NCI-H2029 (cell line): ENCODE data around the gene CYB5R2.
"Not testable (repeated sequence)": the region's sequence is repeated elsewhere in the genome, so short reads cannot be mapped to it uniquely, and the experiment has no call there.

Source experiments
- DNase-seq: peaks from one replicate; lab custom pipeline; 2025; lab: John Stamatoyannopoulos, UW

CYB5R2 gene

DNA sequence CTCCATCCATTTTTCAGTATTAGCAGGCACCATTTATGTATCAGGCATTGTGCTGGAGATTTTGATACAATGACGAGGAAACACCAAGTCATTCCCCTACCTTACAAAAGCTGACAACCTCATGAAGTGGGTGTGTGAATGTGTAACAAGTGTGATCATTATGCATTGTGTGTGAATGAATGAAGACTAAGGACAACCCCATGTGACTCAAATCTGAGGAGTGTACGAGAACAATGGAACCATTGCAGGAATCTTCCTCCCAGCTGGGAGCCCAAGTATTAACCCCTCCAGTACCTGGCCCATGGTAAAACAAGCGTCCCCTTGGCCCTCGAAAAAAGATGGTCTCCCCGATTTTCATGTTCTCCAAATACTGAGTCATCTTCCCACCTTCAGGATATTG lies 4.4 kb downstream of the CYB5R2 start:
- no peak for DNase-seq

GRCh38 chr11:7668464-7668863 lies 4.8 kb downstream of the CYB5R2 start:
- no peak for DNase-seq

- no peak for DNase-seq
Measured at GRCh38 chr11:7667460-7667859, 5.8 kb downstream of the CYB5R2 start.

- DNase-seq, result no peak
Measured at GRCh38 chr11:7666292-7666866, 6.9 kb downstream of the CYB5R2 start.

DNA sequence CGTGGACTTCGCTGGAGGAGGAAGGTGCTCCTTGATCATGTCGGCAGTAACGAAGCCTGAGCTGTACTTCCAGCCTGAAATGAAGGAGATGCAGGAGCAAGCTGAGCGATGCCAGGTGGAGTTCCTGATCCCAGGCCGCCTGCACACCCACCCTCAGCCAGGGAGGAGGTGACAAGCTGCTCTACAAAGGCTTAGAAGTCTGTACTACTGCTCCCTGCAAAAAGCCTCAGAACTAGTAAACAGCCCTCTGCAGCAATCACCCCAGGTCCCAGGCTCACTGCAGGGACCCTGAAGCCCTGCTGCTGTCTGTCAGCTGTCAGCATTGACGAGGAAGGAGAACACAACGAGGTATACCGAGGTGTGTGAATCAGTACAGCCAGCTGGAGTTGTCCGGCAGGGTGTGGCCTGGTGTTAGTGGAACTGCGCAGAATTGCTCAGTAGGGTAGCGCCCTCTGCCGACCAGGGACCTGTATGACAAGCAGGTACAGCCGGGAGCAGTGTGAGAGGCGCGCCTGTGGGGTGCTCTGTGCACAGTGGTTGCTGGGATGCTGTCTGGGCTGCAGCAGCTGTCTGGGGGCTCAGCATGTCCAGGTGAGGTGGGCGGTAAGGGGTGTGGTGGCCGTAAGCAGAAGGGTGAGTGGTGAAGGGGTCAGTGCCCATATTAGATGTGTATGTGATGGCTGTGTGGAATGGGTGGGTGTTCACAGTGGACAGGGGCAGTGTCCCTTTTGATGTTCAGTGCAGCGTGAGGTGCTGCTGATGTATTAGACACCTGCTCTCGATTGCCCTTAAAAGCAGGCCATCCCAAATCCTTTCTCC lies 7.6 kb downstream of the CYB5R2 start:
- peak; percentile 58 for DNase-seq

- no peak for DNase-seq
Measured at GRCh38 chr11:7664867-7665266, 8.4 kb downstream of the CYB5R2 start.

- DNase-seq, result not testable (repeated sequence)
Measured at GRCh38 chr11:7663531-7663930, 9.8 kb downstream of the CYB5R2 start.

DNA sequence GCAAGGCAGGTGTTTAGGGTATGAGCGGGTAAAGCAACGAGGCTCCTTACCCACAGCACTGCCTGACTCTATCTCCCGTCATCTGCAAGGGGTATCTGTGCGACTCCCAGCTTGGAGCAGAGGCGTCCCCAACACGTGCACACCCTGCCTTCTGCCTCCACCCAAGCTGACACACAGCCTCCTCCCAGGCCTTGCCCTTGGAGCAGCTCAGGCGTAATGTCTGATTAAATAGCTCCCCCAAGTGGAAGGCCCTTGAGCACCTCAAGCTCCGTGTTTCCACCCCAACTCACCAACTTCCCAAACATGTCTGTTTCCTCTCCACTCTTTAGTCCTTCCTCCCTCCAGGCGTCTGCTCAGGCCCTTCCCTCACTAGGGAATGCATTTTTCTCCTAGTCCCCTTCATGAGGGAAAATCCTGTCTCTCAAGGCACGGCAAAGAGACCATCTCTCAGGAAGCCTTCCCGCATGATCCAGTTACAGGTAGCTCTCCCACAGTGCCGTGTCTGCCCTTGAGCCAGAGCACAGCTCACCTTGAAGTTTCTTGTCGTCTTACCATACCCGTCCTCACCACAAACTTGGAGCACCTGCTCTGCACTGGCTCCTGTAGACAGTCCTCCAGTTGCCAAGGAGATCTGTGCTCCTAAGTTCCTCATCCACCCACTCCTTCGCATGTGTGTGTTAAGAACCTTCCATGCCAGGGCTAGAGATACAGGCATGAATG lies 15.8 kb downstream of the CYB5R2 start:
- no peak for DNase-seq

- no peak for DNase-seq
Measured at GRCh38 chr11:7656704-7657103, 16.6 kb downstream of the CYB5R2 start.

- no peak for DNase-seq
Measured at GRCh38 chr11:7655253-7656217, 17.8 kb downstream of the CYB5R2 start.

GRCh38 chr11:7654195-7654705 lies 19.1 kb downstream of the CYB5R2 start:
- no peak for DNase-seq

- DNase-seq, result no peak
Measured at GRCh38 chr11:7651700-7652099, 21.6 kb downstream of the CYB5R2 start.

- DNase-seq, result no peak
Measured at GRCh38 chr11:7651140-7651551, 22.2 kb downstream of the CYB5R2 start.

DNA sequence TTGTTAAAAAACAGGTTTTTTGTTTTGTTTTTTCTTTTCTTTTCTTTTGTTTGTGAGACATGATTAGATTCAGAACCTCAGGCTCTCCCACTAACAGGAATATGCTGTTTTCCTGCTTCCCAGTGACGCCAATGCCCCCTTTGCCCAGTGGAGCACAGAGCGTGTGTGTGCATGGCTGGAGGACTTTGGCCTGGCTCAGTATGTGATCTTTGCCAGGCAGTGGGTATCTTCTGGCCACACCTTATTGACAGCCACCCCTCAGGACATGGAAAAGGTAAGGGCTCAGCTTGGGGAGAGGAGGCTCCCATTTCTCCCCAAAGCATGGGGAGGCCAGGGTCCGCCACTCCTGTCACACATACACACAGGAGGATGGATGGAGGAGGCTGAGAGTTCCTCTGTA lies 25.0 kb downstream of the CYB5R2 start:
- no peak for DNase-seq

DNA sequence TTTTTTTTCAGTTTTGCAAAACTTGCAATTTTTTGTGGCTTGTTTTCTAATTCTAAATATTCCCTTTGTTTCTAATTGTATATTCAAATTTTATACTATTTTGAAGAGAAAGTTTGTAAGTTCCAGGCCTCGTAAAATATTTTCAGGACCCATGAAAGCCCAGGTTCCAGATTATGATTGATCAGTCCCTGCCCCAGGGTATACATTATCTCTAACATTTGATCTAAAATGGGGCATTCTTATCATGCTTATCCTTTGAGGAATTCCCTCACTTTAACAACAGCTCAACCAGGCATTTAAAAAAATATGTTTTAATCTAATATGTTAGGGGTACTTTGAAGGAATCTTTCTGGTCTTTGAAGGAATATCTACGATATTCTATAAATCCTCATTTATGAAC lies 26.4 kb downstream of the CYB5R2 start:
- DNase-seq, result no peak

- DNase-seq, result no peak
Measured at GRCh38 chr11:7645206-7645605, 28.1 kb downstream of the CYB5R2 start.

DNA sequence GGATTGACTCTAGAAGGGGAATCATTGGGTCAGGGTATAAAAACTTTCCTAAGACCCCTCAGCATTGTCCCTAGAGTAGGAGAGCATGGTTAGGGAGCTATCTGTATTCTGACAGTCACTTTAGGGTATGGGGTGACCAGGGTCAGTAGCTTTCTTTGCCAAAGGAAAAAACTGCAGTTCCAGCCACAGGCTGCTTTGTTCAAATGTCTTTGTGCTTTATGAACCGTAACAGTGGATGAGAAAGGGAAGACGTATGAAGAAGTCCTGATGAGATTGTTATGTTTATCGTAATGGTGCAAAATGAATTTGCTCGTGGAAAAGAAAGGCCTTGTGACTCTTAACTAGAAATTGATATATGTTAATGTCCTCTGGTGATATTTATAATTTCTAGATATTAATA lies 30.0 kb downstream of the CYB5R2 start:
- DNase-seq, result no peak

DNA sequence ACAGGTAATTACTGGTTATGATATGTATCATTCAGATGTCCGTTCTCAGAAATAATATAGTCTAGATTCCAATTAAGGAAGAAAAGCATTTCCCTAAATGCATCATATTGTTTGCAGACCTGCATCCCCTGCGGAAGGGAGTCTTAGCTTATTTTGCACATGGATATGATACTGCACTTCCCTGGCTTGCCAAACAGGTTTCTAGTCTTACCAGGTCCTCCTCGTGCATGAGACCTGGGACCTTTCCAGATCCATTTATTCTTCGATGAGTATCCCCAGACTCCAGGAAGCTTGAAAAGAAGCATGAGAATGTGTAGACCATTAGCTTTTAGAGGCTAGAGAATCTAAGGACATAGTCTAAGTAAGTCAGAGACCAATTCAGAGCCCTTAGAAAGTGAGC lies 30.6 kb downstream of the CYB5R2 start:
- DNase-seq, result peak; percentile 10

DNA sequence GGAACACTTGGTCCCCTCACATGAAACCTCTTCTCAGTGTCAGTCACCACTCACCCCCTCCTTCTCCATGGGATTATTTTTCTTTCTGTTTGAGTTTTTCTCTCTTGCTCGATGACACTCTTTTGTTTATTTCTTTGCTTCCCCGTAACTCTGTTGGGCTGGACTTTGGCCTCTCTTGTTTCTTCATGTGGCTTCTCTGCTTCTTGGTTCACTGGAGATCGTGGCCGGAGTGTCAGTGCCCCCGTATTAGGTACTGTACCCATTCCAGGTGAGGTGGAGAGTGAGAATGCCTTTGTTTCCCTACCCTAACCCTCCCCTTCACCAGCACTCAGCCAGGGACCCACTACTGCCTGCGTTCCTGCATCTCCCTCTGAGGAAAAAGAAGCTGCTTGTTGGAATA lies 32.5 kb downstream of the CYB5R2 start:
- DNase-seq, result no peak

- DNase-seq, result no peak
Measured at GRCh38 chr11:7639643-7640025, 33.7 kb downstream of the CYB5R2 start.

GRCh38 chr11:7638710-7639642 lies 34.3 kb downstream of the CYB5R2 start:
- no peak for DNase-seq
